Large intestine (tissue), 3 donors: ENCODE data around the gene MTAP. TPM values are rescaled to one million over a fixed set of nuclear protein-coding genes. Genes with fewer than 3 reads are reported as not detected.

Experiments used
- DNase-seq, 2 donors: peaks; one replicate each; pipeline versions ENCODE4 v3.0.0 to v3.0.0-alpha.2; 2013
- H3K27ac ChIP-seq: one replicate; pipeline ENCODE4 v1.5.1; 2013; ENCODE audit warnings: low read length
- H3K27me3 ChIP-seq: 2 replicates; pipeline ENCODE4 v1.6.1; 2013; ENCODE audit warnings: low read length; ENCODE audit not compliant: control insufficient read depth, insufficient read depth
- H3K36me3 ChIP-seq: 2 replicates; pipeline ENCODE4 v1.6.1; 2013; ENCODE audit warnings: low read length; ENCODE audit not compliant: control insufficient read depth, insufficient read depth
- H3K4me1 ChIP-seq: one replicate; pipeline ENCODE4 v1.6.1; 2013; ENCODE audit warnings: low read length; ENCODE audit not compliant: control insufficient read depth, insufficient read depth
- H3K4me3 ChIP-seq: one replicate; pipeline ENCODE4 v1.5.1; 2013; ENCODE audit warnings: low read length
- H3K9me3 ChIP-seq: one replicate; pipeline ENCODE4 v1.6.1; 2013; ENCODE audit warnings: mild to moderate bottlenecking, low read depth, low read length, moderate library complexity; ENCODE audit not compliant: control insufficient read depth
- WGBS: methylation state at CpG from one replicate; pipeline ENCODE4 v1.1.5; 2013; ENCODE audit warnings: low lambda C conversion rate; ENCODE audit not compliant: insufficient coverage; 5-methylcytosine and 5-hydroxymethylcytosine counted together
- polyA plus RNA-seq: library from polyadenylated mRNA; unstranded; fragments of 120-200 nt; gene quantifications from one replicate; pipeline ENCODE4 v1.2.1, GENCODE V29; 2013

The MTAP gene
- polyA plus RNA-seq, 1 donor, result 25.1 TPM

DNA sequence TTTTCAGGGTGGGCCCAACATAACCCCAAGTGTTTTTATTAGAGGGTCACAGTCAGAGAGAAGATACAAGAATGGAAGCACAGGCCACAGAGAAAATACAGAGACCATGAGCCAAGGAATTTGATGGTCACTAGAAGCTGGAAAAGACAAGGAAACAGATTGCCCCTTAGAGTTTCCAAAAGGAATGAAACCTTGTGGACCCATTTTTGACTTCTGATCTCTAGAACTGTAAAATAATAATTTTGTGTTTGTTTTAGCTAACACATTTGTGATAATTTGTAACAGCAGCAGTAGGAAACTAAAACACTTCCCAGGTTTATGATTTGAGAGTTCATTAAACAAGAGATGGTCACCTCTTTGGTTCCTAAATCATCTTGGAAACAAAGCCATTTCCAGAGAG lies 169.9 kb downstream of the MTAP start:
- H3K9me3 ChIP-seq, result peaks cover 7% of the 10 kb centered on the region
- H3K4me3 ChIP-seq, result no peak overlapping the region
- peaks cover 94% of the 10 kb centered on the region for H3K27me3 ChIP-seq
- no peak overlapping the region for H3K27ac ChIP-seq
- no peaks in the 10 kb centered on the region for H3K36me3 ChIP-seq
- H3K4me1 ChIP-seq, result peaks cover 4% of the 10 kb centered on the region
- no peak for DNase-seq

DNA sequence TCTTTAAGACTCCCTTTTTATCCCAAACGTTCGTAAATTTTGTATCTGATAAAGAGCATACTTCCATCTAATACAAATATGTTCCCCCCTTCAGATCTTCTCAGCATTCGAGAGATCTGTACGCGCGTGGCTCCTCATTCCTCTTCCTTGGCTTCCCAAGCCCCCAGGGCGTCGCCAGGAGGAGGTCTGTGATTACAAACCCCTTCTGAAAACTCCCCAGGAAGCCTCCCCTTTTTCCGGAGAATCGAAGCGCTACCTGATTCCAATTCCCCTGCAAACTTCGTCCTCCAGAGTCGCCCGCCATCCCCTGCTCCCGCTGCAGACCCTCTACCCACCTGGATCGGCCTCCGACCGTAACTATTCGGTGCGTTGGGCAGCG lies 171.9 kb downstream of the MTAP start:
- Histone ChIP-seq H3K27ac (no peak overlapping the region), H3K4me3 (no peak overlapping the region), H3K36me3 (no peaks in the 10 kb centered on the region), H3K4me1 (peaks cover 4% of the 10 kb centered on the region), H3K27me3 (peaks cover 92% of the 10 kb centered on the region), H3K9me3 (peaks cover 4% of the 10 kb centered on the region)
- DNase-seq, result no peak
- no CpG with 5 or more reads among the region's 21 CpGs for WGBS

DNA sequence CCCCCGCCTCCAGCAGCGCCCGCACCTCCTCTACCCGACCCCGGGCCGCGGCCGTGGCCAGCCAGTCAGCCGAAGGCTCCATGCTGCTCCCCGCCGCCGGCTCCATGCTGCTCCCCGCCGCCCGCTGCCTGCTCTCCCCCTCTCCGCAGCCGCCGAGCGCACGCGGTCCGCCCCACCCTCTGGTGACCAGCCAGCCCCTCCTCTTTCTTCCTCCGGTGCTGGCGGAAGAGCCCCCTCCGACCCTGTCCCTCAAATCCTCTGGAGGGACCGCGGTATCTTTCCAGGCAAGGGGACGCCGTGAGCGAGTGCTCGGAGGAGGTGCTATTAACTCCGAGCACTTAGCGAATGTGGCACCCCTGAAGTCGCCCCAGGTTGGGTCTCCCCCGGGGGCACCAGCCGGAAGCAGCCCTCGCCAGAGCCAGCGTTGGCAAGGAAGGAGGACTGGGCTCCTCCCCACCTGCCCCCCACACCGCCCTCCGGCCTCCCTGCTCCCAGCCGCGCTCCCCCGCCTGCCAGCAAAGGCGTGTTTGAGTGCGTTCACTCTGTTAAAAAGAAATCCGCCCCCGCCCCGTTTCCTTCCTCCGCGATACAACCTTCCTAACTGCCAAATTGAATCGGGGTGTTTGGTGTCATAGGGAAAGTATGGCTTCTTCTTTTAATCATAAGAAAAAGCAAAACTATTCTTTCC lies 172.4 kb downstream of the MTAP start:
- no CpG with 5 or more reads among the region's 51 CpGs for WGBS
- DNase-seq, result peak in 1 of 2 donors; percentile 57
- peaks cover 92% of the 10 kb centered on the region for H3K27me3 ChIP-seq
- H3K4me1 ChIP-seq, result peaks cover 4% of the 10 kb centered on the region
- no peak overlapping the region for H3K27ac ChIP-seq
- peak overlapping the region; percentile 25 for H3K4me3 ChIP-seq
- H3K36me3 ChIP-seq, result no peaks in the 10 kb centered on the region
- peaks cover 4% of the 10 kb centered on the region for H3K9me3 ChIP-seq

DNA sequence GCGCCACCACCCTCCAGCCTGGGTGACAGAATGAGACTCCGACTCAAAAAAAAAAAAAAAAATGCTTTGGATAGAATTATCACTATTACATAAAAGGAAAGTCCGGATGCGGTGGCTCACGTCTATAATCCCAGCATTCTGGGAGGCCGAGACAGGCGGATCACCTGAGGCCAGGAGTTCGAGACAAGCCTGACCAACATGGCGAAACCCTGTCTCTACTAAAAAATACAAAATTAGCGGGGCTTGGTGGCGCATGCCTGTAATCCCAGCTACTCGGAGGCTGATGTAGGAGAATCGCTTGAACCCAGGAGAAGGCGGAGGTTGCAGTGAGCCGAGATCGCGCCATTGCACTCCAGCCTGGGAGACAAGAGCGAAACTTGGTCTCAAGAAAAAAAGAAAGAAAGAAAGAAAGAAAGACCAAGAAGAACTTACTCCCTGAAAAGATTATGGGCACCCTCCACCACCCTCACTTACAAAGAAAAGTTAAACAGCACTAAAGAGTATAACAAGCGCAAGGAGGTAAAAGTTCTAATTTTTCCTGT lies 174.0 kb downstream of the MTAP start:
- no peak overlapping the region for H3K27ac ChIP-seq
- H3K36me3 ChIP-seq, result no peaks in the 10 kb centered on the region
- no peak for DNase-seq
- H3K4me3 ChIP-seq, result no peak overlapping the region
- 16% methylated on average over 7 of the region's 19 CpGs for WGBS
- peaks cover 4% of the 10 kb centered on the region for H3K4me1 ChIP-seq
- peaks cover 4% of the 10 kb centered on the region for H3K9me3 ChIP-seq
- H3K27me3 ChIP-seq, result peaks cover 88% of the 10 kb centered on the region

DNA sequence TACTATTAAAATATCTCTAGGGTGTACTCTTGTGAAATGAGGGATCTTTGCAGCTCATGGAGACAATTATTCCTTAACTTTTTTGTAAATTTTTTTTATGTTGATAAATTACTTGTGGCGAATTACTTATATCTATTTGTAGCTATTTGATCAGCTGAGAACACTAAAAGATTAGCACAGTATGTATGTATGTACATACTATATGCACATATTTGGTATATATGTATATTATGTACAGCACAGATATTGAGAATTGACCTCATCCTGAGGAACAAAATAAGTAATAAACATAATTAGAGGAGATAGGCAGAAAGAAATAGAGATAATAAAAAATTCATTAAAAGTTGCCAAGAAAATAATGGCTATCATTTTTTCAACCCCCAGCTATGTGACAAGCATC lies 180.0 kb downstream of the MTAP start:
- H3K36me3 ChIP-seq, result no peaks in the 10 kb centered on the region
- no peak for DNase-seq
- H3K27ac ChIP-seq, result no peak overlapping the region
- H3K4me1 ChIP-seq, result no peaks in the 10 kb centered on the region
- peaks cover 70% of the 10 kb centered on the region for H3K27me3 ChIP-seq
- 33% methylated on average over 1 of the region's 1 CpG for WGBS
- H3K4me3 ChIP-seq, result no peak overlapping the region
- no peaks in the 10 kb centered on the region for H3K9me3 ChIP-seq

DNA sequence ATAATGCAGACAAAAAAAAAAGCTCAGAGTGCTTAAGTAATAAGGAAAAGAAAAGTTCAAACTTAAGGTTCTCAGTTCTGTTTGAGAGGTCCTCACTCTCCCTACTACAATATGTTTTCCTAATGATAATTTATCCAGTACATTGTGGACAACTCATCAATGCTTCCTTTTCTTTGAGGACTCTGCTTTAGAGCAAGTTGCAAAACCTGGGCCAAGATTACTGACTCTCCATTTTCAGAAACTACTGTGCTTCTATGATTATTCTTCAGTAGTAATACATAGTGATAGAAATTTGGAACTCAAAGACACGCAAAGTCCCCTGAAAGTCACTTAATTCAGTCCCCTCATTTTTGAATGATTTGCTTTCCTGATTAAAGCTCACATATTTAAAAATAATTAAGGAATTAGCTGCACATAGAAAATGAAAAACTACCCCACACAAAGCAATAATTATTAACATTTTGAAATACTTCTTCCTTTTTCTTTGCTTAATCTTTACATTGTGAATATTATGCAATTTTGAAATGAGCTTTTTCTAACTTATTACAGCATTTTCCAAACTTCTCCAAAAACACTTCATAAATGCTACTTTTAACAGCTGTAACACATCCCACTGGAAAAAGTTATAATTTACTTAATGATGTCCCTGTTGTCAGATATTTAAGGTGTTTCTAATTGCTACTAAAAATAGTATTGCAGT lies 180.6 kb downstream of the MTAP start:
- Histone ChIP-seq H3K27ac (no peak overlapping the region), H3K4me3 (no peak overlapping the region), H3K4me1 (no peaks in the 10 kb centered on the region), H3K36me3 (no peaks in the 10 kb centered on the region), H3K27me3 (peaks cover 69% of the 10 kb centered on the region), H3K9me3 (no peaks in the 10 kb centered on the region)
- 50% methylated on average over 1 of the region's 1 CpG for WGBS
- DNase-seq, result no peak

DNA sequence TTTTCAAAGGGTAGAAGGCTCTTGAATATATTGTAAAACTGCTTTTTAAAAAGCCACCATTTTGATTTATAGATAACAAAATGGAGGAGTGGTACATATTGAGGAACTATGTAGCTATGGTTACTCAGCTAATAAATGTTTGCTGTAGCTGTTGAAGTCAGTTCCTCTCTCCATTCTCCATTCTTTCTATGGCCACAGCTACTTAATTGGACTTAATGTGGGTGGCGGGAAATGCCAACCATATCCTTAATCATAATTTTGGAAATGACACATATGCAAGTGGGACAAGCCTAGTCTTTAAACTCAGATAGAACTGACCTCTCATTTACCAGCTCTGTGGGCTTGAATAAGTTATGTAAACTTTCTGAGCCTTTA lies 181.1 kb downstream of the MTAP start:
- Histone ChIP-seq H3K27ac (no peak overlapping the region), H3K36me3 (no peaks in the 10 kb centered on the region), H3K27me3 (peaks cover 69% of the 10 kb centered on the region), H3K4me1 (no peaks in the 10 kb centered on the region), H3K9me3 (no peaks in the 10 kb centered on the region), H3K4me3 (no peak overlapping the region)
- no CpG with 5 or more reads among the region's 1 CpG for WGBS
- no peak for DNase-seq

DNA sequence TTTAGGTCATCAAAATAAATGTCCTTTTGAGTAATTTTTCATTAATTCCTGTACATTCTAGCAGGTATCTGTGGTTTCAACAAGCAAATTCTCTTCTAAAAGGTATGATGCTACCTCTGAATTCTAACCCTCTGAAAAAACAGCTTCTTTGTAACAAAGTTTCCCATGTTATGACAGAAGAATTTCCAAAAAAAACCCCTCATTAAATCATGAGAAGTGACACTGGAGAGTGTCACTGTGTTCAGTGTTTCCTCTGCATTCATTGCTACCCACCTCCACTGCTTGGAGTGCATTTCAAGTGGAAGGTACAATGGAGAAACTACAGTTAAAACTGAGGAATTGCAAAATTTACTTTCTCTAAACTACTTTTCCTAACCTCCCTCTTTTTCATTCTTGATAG lies 181.7 kb downstream of the MTAP start:
- peaks cover 69% of the 10 kb centered on the region for H3K27me3 ChIP-seq
- H3K27ac ChIP-seq, result no peak overlapping the region
- no peaks in the 10 kb centered on the region for H3K4me1 ChIP-seq
- no peaks in the 10 kb centered on the region for H3K9me3 ChIP-seq
- no peak overlapping the region for H3K4me3 ChIP-seq
- DNase-seq, result no peak
- no peaks in the 10 kb centered on the region for H3K36me3 ChIP-seq

DNA sequence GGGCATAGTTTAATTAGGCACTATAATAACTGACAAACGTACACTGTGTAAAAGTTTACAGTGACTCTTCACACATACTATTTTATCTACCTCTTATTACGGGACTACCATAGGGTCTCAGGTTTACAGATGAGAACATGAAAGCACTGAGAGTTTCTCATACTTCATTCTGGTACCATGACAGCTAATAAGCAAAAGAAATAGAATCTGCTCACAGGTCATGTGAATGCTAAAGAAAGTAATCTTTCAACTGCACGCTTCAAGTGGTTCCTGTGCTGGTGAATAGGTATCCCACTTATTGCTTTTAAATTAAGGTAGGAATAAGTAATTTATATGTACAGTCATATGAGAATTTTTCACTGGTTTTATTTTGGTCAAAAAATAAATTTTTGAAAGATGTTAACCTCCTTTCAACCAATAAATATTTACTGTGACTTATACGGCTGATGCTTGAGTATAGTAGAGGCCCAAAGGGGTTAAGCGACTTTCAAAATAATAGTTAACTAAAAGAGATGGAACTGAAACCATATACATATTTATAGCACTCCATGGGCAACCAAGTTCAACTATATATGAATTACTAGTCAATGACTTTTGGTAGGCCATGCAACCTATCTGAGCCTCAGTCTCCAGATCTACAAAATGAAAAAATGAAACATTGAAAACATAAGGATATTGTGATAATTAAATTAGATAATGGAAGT lies 183.7 kb downstream of the MTAP start:
- Histone ChIP-seq H3K4me1 (no peaks in the 10 kb centered on the region), H3K4me3 (no peak overlapping the region), H3K27me3 (peaks cover 71% of the 10 kb centered on the region), H3K36me3 (no peaks in the 10 kb centered on the region), H3K9me3 (no peaks in the 10 kb centered on the region), H3K27ac (no peak overlapping the region)
- 60% methylated on average over 1 of the region's 5 CpGs for WGBS
- no peak for DNase-seq
